Measurements from ENCODE around the gene HAUS6.
"Not testable (repeated sequence)": the region's sequence is repeated elsewhere in the genome, so short reads cannot be mapped to it uniquely, and the experiment has no call there.

The HAUS6 gene

GRCh38 chr9:19030899-19031298, 71.8 kb downstream of the HAUS6 start:
- no peak for DNase-seq

- peak in 1 of 2 donors; percentile 16 for DNase-seq
Observed at GRCh38 chr9:19028835-19029451, 73.8 kb downstream of the HAUS6 start.

GRCh38 chr9:19027825-19028224, 74.9 kb downstream of the HAUS6 start:
- DNase-seq, result no peak

GRCh38 chr9:19026375-19026774, 76.3 kb downstream of the HAUS6 start:
- no peak for DNase-seq

GRCh38 chr9:19023078-19023477, 79.6 kb downstream of the HAUS6 start:
- DNase-seq, result no peak

GRCh38 chr9:19022206-19022605, 80.5 kb downstream of the HAUS6 start:
- no peak for DNase-seq

GRCh38 chr9:19021649-19022048, 81.1 kb downstream of the HAUS6 start:
- DNase-seq, result not testable (repeated sequence)

GRCh38 chr9:19020886-19021455, 81.7 kb downstream of the HAUS6 start:
- no peak for DNase-seq

- DNase-seq, result no peak
Observed at GRCh38 chr9:19018201-19018600, 84.5 kb downstream of the HAUS6 start.

- no peak for DNase-seq
Observed at GRCh38 chr9:19009391-19009965, 93.2 kb downstream of the HAUS6 start.

Data from stimulated activated CD4-positive, alpha-beta T cell treated with anti-CD3 and anti-CD28 coated beads, Interleukin-2, amount 100 ng/mL, for 24 hours (primary cell).